Thoracic aorta (tissue), 2 donors: ENCODE results near the gene RREB1. TPM values are rescaled to one million over a fixed set of nuclear protein-coding genes. Genes with fewer than 3 reads are reported as not detected.
"Not testable (repeated sequence)": the region's sequence is repeated elsewhere in the genome, so short reads cannot be mapped to it uniquely, and the experiment has no call there.

Experiments
- ATAC-seq: fragments of 150-250 bp; one replicate; pipeline ENCODE4 v1.8.0; 2017; ENCODE audit warnings: low read depth; ENCODE audit not compliant: insufficient number of reproducible peaks, low FRiP score
- DNase-seq: peaks from one replicate; pipeline ENCODE4 v3.0.0-alpha.2; 2020; ENCODE audit warnings: low spot score
- H3K27ac ChIP-seq, 2 donors: fragments of 200-600 bp; sonication (generic); 1 replicate in 1 of 2; 2 replicates in 1 of 2; pipeline ENCODE4 v1.5.1; 2016; ENCODE audit warnings: mild to moderate bottlenecking in 2 of 2, moderate library complexity in 2 of 2
- H3K27me3 ChIP-seq: fragments of 200-600 bp; sonication (generic); replicated peaks from 2 replicates; pipeline ENCODE4 v1.6.0; 2016; ENCODE audit warnings: mild to moderate bottlenecking; ENCODE audit not compliant: insufficient read depth
- H3K36me3 ChIP-seq: fragments of 200-600 bp; sonication (generic); one replicate; pipeline ENCODE4 v1.5.1; 2016
- H3K4me1 ChIP-seq, 2 donors: fragments of 200-600 bp; sonication (generic); 1 replicate in 1 of 2; 2 replicates in 1 of 2; pipeline versions ENCODE4 v1.5.1 to v1.6.0; 2016; ENCODE audit warnings: low read depth in 2 of 2, mild to moderate bottlenecking in 1 of 2; ENCODE audit not compliant: control insufficient read depth in 1 of 2
- H3K4me3 ChIP-seq: fragments of 200-600 bp; sonication (generic); 2 replicates; pipeline ENCODE4 v1.5.1; 2016; ENCODE audit warnings: mild to moderate bottlenecking
- H3K9me3 ChIP-seq: fragments of 200-600 bp; sonication (generic); 2 replicates; pipeline ENCODE4 v1.5.1; 2016
- total RNA-seq, 2 donors: library from RNA; depleted of rRNA; stranded (reverse); fragments of >200 nt; gene quantifications; one replicate each; pipeline versions ENCODE4 v1.1.0 to v1.2.3, GENCODE V29; 2016
- TF ChIP-seq, protein P1 (sequence below): fragments of 200-600 bp; sonication (generic); IDR thresholded peaks from one replicate; pipeline ENCODE4 v1.5.1; 2019; ENCODE audit warnings: antibody characterized with exemption

RREB1 gene
- total RNA-seq, 2 donors from 2014 or later: 30.6 to 39.3 TPM

DNA sequence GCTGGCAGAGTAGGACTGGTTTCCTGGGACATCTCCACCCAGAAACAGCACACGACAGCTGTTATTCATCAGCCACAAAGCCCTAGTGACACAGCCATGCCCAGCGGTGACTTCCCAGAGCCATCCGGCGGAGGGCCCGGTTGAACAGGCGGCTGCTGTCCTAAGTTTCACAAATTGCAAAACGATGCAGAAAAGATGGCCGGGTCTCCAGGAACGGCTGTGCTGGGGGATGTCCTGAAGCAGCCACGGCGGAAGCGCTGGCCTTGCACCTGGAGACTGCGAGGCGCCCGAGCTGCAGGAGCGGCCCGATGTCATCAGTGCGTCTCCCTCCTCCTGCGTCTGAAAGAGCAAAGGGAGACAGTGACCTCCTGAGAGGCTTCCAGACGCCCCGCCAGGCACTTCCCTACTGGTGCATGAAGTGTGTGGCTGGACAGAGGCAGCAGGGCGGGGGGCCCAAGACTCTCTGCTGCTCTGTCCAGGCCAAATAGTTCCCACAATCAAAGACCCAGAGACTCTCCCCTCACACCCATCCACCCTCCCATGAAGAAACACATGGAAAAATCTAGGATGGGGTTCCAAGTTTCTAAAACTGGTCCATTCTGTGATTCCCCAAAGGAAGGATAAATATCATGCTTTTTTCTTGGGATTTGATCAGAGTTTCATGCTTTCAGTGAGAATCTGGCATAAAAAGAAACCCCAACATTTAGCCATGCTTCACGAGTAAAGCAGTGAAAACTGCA lies 161.2 kb downstream of the RREB1 start:
- no peaks in the 10 kb centered on the region for H3K27me3 ChIP-seq
- H3K36me3 ChIP-seq: no peaks in the 10 kb centered on the region
- H3K4me1 ChIP-seq: no peaks in the 10 kb centered on the region
- no peak overlapping the region for H3K27ac ChIP-seq
- H3K4me3 ChIP-seq: no peak overlapping the region
- no peak for ATAC-seq
- TF ChIP-seq, protein P1, sequence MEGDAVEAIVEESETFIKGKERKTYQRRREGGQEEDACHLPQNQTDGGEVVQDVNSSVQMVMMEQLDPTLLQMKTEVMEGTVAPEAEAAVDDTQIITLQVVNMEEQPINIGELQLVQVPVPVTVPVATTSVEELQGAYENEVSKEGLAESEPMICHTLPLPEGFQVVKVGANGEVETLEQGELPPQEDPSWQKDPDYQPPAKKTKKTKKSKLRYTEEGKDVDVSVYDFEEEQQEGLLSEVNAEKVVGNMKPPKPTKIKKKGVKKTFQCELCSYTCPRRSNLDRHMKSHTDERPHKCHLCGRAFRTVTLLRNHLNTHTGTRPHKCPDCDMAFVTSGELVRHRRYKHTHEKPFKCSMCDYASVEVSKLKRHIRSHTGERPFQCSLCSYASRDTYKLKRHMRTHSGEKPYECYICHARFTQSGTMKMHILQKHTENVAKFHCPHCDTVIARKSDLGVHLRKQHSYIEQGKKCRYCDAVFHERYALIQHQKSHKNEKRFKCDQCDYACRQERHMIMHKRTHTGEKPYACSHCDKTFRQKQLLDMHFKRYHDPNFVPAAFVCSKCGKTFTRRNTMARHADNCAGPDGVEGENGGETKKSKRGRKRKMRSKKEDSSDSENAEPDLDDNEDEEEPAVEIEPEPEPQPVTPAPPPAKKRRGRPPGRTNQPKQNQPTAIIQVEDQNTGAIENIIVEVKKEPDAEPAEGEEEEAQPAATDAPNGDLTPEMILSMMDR: no peak
- DNase-seq: no peak
- no peaks in the 10 kb centered on the region for H3K9me3 ChIP-seq

DNA sequence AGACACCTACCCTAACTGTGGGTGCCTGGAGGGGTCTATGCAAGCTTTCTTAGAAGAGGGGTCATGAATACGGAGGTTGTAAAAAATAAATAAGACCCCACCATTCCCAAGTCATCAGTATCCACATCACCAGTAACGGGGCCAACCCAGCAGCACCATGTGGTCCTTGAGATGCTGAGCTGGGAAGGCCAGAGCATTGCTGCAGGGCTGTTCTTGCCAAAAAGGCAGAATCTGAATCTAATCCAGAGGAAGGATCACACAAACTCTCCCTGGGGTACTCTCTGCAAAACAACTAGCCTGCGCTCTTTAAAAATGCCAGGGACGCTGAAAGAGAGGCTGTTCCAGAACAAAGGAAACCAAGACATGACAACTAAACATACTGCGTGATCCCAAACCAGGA lies 162.1 kb downstream of the RREB1 start:
- no peak overlapping the region for H3K4me3 ChIP-seq
- no peaks in the 10 kb centered on the region for H3K9me3 ChIP-seq
- TF ChIP-seq, protein P1: no peak
- no peaks in the 10 kb centered on the region for H3K4me1 ChIP-seq
- DNase-seq (no peak), ATAC-seq (no peak)
- H3K36me3 ChIP-seq: no peaks in the 10 kb centered on the region
- no peaks in the 10 kb centered on the region for H3K27me3 ChIP-seq
- H3K27ac ChIP-seq: no peak overlapping the region

DNA sequence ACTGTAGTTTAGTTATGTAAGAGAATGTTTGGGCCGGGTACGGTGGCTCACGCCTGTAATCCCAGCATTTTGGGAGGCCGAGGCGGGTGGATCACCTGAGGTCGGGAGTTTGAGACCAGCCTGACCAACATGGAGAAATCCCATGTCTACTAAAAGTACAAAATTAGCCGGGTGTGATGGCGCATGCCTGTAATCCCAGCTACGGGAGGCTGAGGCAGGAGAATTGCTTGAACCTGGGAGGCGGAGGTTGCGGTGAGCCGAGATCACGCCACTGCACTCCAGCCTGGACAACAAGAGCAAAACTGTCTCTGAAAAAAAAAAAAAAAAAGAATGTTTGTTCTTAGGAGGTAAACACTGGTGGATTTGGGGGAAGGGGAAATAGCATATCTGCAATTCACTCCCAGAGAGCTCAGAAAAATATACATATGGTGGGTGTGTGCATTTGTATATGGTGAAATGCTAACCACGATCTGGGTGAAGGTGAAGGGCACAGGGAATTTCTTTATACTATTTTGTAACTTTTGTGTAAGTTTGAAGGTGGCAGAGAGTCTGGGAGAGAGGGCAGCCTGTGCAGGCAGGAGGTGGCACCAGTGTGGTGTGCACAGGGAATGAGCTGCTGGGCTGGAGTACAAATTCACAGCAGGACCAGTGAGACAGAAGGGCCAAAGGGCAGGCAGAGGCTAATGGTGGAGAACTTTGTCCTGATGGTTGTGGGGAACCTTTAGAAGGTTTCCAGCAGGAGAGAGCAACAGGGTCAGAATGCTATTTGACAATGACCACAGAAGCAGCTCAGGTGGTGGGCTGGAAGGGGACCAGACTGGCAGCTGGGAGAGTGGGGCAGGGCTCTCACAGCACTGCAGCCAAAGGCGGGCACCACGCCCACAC lies 162.8 kb downstream of the RREB1 start:
- Histone ChIP-seq H3K36me3 (no peaks in the 10 kb centered on the region), H3K27me3 (no peaks in the 10 kb centered on the region), H3K4me1 (no peaks in the 10 kb centered on the region), H3K9me3 (no peaks in the 10 kb centered on the region), H3K27ac (no peak overlapping the region), H3K4me3 (no peak overlapping the region)
- no peak for ATAC-seq
- TF ChIP-seq, protein P1: no peak
- DNase-seq: no peak

- DNase-seq: no peak
- TF ChIP-seq, protein P1: no peak
Observed at GRCh38 chr6:7271205-7271534, 163.4 kb downstream of the RREB1 start.

GRCh38 chr6:7273709-7274108 lies 165.9 kb downstream of the RREB1 start:
- Histone ChIP-seq H3K27ac (no peak overlapping the region), H3K4me1 (no peaks in the 10 kb centered on the region), H3K4me3 (no peak overlapping the region), H3K36me3 (no peaks in the 10 kb centered on the region), H3K27me3 (no peaks in the 10 kb centered on the region), H3K9me3 (no peaks in the 10 kb centered on the region)
- ATAC-seq (no peak), DNase-seq (no peak)
- TF ChIP-seq, protein P1: no peak

More at GRCh38 chr6:7271205-7271534, 163.4 kb downstream of the RREB1 start:
- Histone ChIP-seq H3K27me3 (no peaks in the 10 kb centered on the region), H3K27ac (no peak overlapping the region), H3K4me1 (no peaks in the 10 kb centered on the region), H3K9me3 (no peaks in the 10 kb centered on the region), H3K4me3 (no peak overlapping the region), H3K36me3 (no peaks in the 10 kb centered on the region)
- no peak for ATAC-seq

- not testable (repeated sequence) for H3K4me1 ChIP-seq, H3K36me3 ChIP-seq, H3K4me3 ChIP-seq, DNase-seq, H3K27ac ChIP-seq, H3K27me3 ChIP-seq, H3K9me3 ChIP-seq, ATAC-seq
Observed at GRCh38 chr6:7274525-7274924, 166.8 kb downstream of the RREB1 start.
